Hepatocyte (in vitro differentiated cells): ENCODE measurements around the gene ANG.

Experiments used
- CTCF ChIP-seq: fragments of 200-600 bp; sonication (generic); IDR thresholded peaks from 2 replicates; pipeline ENCODE4 v1.5.1; 2016; ENCODE audit warnings: antibody characterized with exemption, mild to moderate bottlenecking; ENCODE audit not compliant: poor library complexity
- EZH2 ChIP-seq: fragments of 200-600 bp; sonication (generic); IDR thresholded peaks from 2 replicates; pipeline ENCODE4 v1.6.1; 2016; ENCODE audit warnings: antibody characterized with exemption, mild to moderate bottlenecking, borderline replicate concordance

GRCh38 chr14:20667957-20668356, 20.6 kb upstream of the ANG start:
- no peak for TF ChIP-seq CTCF
- no peak for TF ChIP-seq EZH2
